SW 1271 (cell line): ENCODE results near the gene NNMT.

ENCODE experiments used
- DNase-seq, 2 experiments: peaks; one replicate each; lab custom pipeline; 2025; lab: John Stamatoyannopoulos, UW

The NNMT gene

DNA sequence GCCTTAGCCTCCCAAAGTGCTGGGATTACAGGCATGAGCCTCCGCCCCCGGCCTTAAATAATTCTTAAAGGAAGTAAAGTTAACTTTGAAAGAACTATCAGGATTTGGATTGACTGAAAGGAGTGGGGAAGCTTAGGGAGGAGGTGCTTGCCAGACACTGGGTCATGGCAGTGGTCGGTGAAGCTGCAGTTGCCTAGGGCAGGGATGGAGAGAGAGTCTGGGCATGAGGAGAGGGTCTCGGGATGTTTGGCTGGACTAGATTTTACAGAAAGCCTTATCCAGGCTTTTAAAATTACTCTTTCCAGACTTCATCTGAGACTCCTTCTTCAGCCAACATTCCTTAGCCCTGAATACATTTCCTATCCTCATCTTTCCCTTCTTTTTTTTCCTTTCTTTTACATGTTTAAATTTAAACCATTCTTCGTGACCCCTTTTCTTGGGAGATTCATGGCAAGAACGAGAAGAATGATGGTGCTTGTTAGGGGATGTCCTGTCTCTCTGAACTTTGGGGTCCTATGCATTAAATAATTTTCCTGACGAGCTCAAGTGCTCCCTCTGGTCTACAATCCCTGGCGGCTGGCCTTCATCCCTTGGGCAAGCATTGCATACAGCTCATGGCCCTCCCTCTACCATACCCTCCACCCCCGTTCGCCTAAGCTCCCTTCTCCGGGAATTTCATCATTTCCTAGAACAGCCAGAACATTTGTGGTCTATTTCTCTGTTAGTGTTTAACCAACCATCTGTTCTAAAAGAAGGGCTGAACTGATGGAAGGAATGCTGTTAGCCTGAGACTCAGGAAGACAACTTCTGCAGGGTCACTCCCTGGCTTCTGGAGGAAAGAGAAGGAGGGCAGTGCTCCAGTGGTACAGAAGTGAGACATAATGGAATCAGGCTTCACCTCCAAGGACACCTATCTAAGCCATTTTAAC lies at the start of gene NNMT:
Gene NNMT, plus strand, starts transcription at position 724 of the 929 bp plus-strand sequence. Its CDS starts 158 bp downstream, at position 882.
- peak in 1 of 2 experiments; percentile 49 for DNase-seq

DNA sequence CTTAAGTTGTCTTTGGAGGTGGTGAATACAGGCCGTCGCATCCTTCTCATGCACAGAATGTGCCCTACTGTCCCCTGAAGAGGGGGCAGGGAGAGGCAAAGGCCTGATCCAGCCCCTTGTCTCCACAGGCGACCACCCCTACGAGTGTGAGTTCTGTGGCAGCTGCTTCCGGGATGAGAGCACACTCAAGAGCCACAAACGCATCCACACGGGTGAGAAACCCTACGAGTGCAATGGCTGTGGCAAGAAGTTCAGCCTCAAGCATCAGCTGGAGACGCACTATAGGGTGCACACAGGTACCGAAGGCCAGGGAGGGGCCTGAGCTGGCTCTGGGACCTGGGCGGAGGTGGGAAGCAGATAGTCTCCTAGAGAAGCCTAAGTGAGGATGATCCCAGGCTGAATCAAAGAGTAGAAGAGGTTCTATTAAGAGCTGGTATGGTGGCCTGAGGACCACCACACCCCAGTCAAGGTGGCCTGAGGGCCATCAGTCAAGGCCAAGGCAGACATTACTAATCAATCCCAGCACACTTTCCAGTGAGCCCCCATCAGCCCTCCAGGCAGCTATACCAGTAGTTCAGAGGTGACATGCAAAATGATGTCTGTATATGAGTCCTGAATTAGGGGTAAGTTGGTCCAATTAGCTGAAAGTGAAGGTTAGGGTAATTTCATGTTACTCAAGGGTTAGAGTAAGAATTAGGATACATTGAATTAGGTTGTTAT lies 49.0 kb upstream of the NNMT start:
- DNase-seq: no peak

DNA sequence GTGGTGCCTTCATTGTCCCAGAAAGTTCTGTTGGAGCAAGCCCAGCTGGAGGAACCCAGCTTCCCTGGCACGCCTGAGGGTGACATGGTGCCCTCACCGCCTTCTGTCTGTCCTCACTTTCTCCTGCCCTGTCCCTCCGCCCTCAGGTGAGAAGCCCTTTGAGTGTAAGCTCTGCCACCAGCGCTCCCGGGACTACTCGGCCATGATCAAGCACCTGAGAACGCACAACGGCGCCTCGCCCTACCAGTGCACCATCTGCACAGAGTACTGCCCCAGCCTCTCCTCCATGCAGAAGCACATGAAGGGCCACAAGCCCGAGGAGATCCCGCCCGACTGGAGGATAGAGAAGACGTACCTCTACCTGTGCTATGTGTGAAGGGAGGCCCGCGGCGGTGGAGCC lies 46.0 kb upstream of the NNMT start:
- DNase-seq: no peak

DNA sequence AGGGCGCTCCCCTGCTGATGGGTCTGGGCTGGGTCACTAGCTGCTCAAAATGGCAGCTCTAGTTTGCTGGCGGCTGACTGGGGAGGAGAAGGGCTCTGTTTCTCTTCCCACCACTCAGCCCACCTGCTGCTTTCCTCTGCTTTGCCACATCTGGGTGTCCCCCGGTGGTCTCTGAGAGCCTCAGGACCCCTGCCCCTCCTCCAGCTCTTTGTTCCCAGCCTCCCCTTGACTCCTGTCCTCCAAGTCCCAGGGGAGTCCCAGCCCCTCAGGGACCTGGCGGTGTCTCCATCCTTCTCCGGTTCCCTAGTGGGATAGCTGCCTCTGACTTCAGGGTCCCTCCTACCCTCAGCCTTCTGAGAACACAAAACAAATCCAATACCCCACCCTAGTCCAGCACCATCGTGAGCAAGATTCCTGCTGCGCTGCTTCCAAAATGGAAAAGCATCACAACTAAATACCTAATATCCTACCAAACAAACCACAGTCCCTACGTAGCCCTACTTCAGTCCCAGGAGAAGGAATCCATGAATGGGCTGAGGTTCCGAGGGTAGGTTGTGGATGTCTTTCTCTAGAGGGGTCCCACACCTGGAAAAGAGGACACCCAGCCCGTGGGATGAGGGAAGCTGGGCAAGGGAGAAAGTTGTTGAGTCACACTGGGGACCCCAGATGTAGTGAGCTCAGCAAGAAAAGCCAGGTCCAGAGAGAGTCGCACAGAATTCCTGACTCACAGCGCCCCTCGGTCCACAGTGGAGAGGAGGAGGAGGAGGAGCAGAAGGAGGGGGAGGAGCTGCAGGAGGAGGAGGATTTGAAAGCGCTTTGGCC lies 45.0 kb upstream of the NNMT start:
- DNase-seq: no peak

DNA sequence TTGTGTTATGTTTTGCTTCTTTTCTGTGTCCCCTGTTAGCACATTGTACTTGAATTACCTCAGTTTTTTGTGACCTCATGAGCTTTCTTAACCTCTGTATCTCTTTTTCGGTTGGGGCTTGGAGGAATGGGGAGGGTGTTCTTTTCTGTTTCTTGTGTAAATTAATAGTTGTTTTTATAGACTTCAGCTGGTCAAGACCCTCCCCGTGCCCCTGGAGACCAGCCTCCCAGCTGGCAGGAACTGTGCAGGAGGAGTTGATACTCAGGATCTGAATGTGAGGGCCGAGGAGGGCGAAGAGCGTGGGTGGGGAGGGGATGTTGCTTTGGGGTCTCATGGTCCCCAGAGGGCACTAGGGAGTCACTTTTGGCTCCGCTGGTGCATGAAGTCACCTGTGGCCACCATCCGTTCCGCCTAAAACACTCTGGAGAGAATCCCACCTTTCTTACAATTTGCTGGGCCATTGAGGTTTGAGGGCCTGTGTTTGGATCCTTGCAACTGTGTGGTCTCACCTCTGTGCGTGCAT lies 44.3 kb upstream of the NNMT start:
- DNase-seq: no peak

DNA sequence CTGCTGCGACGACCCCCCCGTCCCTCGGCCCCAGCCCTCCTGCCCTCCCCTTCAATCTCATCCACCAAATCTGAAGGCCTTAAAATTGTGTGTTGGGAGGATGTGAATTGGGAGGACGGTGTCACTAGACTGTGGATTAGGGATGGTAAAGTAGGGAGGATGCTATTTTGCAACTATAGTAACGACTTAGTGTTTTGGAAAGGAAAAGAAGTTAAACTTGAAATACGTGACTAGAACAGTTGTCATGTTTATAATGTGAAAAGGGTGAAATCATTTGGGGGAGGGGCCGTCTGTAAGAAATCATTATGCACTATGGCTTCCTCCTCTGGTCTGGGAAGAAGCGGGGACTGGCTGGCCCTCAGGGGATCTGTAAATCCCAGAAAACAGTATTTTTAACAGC lies 43.4 kb upstream of the NNMT start:
- no peak for DNase-seq

DNA sequence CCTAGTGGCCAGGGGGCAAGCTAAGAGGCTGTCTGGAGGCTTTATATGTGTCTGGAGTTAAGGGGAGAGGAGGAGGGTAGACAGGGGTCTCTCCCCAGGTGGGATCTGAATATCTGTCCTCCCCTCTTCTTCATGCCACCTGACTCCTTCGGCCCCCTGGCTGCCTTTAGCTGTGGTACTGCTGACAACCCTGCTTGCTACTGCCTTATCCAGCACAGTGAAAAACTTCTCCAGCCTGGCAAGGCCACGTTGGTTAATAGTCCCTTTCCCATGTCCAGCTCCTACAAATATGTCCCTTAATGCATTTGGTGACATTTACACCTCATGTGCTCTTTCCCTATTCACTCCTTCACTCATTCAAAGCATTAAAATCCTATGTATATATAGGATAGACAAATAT lies 42.4 kb upstream of the NNMT start:
- no peak for DNase-seq

DNA sequence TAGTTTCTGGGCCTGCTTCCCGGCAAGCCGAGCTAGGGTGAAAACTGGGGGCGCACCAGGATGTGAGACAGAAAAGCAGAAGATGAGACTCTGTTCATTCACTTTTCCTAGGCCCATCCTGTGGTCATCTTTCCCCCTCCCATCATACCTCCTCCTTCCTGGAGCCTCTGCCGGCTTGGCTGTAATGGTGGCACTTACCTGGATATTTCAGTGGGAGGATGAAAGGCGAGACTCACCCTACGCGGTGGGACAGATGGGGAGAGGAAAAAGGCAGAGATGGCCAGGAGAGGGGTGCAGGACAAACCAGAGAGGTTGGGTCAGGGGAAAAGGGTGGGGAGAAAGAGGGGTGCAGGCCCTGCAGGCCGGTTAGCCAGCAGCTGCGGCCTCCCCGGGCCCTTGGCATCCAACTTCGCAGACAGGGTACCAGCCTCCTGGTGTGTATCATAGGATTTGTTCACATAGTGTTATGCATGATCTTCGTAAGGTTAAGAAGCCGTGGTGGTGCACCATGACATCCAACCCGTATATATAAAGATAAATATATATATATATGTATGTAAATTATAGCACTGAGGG lies 41.5 kb upstream of the NNMT start:
- no peak for DNase-seq

DNA sequence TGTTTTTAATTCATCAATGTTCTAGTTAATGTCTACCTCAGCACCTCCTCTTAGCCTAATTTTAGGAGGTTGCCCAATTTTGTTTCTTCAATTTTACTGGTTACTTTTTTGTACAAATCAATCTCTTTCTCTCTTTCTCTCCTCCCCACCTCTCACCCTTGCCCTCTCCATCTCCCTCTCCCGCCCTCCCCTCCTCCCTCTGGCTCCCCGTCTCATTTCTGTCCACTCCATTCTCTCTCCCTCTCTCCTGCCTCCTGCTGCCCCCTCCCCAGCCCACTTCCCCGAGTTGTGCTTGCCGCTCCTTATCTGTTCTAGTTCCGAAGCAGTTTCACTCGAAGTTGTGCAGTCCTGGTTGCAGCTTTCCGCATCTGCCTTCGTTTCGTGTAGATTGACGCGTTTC lies 40.9 kb upstream of the NNMT start:
- no peak for DNase-seq

DNA sequence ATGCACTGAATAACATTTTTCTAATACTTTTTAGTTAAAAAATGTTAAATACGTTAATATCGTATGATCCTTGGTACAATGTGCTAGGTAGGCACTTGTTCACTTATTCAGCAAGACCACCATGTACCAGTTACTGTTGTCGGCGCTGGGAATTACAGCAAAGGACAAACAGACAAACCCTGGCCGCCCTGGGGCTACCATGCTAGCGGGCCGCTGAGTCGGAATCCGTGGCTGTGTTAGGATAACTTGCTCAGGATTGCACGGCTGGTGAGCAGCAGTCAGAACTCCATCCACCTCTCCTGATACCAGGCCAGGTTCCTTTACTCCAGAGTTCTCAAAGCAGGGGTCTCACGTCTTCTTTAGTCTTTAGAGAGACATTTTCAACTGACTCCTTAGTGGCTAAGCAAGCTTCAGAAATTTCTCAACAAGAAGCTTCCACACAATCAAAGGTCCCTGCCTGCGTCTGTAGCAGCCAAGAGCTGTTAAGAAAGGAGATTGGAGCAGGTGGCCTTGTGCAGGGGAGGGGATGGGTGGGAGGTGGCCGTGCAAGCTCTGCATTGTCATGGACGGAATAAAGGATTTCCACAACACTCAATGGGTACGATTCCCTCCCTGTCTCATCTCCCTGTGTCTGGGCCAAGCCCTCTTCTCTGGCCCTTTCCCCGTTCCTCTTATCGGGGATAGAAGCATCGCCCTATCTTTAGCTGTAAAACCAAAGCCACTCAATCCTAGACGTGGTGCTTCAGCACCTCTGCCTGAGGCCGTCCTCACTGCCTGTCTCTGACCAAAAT lies 39.8 kb upstream of the NNMT start:
- no peak for DNase-seq

DNA sequence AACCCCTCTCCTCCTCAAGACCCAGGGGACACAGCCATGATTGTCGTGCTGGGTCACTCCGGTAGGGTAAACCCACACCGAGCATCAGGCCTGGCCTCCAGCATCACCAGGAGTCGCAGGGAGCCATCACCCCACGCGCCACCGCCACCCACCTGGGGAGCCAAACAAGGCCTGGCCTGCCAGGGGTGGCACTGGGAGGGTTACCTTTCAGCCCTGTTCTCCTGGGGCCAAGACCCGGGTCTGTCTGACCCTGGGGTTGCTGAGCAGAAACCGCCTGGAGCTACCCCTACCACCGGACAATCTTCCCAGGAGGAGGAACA lies 39.3 kb upstream of the NNMT start:
- DNase-seq: no peak

DNA sequence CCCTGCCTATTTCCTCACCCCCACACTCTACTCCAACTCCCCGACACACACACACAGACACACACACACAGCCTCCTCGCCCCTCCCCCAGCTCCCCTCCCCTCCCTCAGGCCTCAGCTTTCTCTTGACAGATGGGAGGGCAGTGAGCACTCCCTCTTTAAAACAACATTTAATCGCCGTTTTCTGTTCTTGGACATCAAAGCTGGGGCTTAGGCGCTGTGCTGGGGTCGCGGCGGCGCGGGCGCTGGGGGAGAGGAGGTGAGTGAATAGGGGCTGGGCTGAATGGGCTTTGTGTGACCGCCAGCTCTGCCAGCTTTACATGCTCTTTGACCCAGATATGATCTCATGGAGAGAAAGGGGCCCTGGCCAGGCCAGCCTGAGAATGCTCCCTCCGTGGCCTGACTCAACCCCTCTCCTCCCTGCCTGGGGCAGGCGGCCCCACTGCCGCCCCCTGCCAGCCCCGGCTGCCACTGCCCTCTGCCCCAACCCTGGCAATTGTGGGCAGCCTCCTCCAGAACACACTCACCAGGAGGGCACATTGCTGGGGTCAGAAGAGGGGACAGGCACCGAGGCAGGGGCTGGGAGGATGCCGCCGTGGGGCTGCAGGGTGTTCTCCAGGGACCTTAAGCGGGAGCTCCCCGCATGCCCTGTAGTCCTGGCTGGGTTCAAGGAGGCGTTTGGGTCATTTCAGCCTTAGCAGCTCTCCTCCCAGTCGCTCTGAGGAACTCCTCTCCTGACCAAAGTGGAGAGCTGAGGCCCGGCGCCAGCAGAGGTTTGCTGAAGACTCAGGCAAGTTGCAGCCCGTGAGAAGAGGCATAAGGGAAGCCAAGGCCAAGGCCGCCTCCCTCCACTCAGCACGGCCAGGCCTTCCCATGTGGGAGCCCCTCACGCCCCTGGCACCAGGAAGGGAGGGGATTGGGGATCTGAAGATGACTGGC lies 38.3 kb upstream of the NNMT start:
- no peak for DNase-seq

DNA sequence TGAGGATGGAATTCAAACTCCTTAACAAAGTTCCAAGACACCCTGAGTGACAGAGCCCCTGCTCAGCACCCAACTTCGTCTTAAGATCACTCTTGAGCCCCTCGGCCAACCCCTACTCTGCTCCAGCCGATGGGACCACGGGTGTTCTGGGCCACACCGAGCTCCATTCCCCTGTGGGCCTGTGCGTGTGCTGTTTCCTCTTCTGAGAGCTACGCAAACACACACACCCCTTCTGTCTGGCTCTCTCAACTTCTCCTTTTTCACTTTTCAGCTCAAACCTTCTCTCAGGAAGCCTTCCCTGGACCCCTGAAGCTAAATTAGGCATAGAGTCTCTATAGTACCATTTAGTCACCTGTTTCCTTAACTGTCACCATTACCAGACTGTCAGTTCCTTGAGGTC lies 37.5 kb upstream of the NNMT start:
- DNase-seq: no peak

DNA sequence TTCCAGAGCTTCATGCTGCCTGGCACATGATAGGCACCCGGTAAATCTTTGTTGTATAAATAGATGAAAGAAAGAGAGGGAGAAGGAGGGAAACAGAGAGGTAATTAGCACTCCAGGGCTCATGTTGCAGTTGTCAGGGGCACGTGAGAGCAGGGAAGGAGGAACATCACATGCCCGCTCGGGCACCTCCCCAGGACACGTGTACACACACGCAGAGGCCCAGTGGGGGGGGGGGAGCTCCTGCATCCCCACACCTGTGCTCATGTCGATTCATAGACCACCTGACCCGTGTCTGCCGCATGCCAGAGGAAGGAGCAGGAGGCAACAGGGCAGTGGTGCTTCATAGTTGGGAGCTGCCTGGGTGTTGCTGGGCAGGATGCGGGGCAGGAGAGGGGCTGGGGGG lies 37.1 kb upstream of the NNMT start:
- no peak for DNase-seq

DNA sequence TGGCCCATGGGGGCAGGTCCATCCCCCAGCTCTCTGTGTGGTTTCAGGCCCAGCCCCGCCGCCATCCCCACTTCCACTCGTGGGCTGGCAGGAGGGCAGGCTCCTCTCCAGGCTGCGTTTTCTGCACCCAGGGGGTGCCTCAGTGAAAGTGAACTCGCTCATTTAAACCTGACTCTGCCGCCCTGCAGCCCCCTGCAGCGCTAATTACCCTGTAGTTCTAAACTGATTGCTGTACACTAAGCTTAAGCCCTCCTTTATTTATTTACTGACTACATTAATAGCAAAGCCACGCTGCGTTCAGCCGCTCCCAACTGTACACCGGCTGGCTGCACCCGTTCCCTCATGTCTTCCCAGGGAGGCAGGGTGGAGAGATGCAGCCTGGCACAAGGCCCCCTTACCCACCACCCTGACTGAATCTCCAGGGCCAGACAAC lies 36.6 kb upstream of the NNMT start:
- no peak for DNase-seq

DNA sequence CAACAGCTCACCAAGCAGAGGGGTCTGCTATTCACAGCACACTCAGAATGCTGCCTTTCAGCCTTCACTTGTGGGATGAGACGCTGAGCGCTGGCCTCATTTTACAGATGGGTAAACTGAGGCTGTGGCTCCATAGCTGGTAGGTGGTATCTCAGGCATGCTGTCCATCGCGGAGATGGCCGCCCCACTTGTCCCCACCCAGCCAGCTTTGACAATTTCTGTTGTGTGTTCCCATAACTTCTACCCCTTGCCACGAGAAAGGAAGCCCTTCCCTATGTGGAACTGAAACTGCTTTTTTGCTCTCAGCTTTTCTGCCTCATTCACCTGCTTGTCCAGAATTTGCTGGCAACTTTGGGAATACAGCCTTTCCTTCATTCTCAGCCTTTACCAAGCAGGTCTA lies 36.1 kb upstream of the NNMT start:
- no peak for DNase-seq

DNA sequence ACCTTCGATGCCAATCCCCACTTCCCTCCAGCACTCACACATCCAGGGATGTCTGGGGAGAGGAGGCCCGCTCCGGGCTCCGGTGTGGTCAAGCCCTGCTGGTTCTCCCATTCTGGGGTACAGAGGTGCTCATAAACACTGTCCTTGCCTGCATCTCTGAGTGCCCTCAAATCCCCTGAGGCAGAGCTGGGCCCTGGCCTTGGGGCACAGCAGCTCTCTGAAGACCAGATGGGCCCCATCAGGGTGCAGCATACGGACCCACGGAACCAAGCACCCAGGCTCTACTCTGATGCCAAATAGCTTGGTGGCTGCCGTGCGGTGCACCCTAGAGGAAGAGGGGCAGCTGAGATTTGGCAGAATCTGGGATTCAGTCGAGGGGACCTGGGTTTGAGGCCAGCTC lies 35.7 kb upstream of the NNMT start:
- no peak for DNase-seq

DNA sequence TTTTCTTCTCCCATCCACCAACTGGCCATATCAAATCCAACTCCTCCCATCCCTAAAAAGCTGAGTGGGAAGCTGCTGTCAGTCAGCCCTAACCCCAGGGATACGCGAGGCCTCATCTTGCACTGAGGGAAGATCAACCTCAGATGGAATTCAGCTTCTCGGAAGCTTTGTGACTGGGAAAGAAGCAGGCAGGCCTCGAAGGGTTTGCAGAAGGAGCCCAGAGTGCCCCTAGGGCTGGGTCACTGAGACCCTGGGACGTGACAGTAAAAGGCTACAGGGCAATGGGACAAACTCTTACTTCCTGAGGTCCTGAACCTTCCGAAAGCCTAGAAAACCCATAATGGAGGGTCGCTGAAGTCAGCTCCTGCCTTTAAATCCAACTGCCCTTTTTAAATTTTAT lies 34.4 kb upstream of the NNMT start:
- DNase-seq: no peak

DNA sequence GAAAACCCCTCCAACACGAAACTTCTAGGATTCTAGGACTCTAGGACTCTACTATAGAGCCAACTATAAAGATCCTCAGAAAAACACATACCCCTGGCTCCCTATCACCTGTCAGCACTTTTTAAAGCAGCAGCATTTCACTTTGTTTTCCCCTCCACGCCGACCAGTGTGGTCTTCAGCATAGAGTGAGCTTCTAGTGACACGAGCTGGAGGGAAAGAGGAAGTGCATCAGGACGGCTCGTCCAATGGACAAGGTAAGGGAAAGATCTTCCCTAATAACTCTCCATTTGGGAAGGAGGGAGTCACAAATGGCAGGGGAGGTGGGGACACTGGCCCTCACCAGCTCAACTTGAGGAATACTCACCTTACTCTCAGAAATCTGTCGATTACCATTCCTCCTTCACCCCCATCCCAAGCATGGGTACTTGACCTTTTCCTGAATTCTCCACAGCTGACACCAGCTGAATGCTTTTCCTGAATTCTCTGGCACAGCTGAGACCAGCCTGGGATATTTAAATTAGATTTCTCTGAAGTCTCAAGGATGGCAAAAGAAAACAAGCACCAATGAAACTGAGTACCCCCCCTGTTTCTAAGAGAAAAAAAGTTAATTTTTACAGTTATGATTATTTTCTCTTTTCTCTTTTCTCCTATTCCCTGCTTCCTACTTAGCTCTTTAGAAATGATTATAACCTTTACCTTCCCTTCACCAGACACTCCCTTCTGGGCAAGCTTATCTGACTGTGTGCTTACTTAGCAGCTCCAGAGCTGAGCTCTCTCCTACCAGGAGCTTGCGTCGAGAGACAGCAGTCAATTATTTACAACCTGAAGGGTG lies 33.3 kb upstream of the NNMT start:
- no peak for DNase-seq
